IMR-90 (cell line): ENCODE measurements around the gene KCNT2. TPM values are rescaled to one million over a fixed set of nuclear protein-coding genes. Genes with fewer than 3 reads are reported as not detected.

Experiments
- ATAC-seq: fragments of 200-7000 bp; cut with Tn5 transposase; 2 replicates; pipeline ENCODE4 v1.9.1; 2020; ENCODE audit warnings: low read depth, mild to moderate bottlenecking, moderate library complexity
- BruUV-seq: library from RNA; stranded (reverse); fragments of 400-500 nt; replicated peaks from 2 replicates; lab custom pipeline; 2021; lab: Mats Ljungman, UMichigan
- CTCF ChIA-PET: fragments of 300-600 bp; formaldehyde crosslinking; extraction: SDS; loops from one replicate; lab custom pipeline; 2021; ENCODE audit warnings: antibody characterized with exemption; lab: Yijun Ruan, JAX
- POLR2A ChIA-PET: fragments of 300-600 bp; sonication (Branson Sonifier 250); formaldehyde crosslinking; loops from one replicate; lab custom pipeline; 2022; ENCODE audit warnings: antibody characterized with exemption; ENCODE audit not compliant: unreplicated experiment; lab: Charles Lee
- DNase-seq: peaks from one replicate; pipeline ENCODE4 v3.0.0; 2013
- H2AFZ ChIP-seq: replicated peaks from 2 replicates; pipeline ENCODE3; 2013; ENCODE audit warnings: low read length, mild to moderate bottlenecking; ENCODE audit not compliant: poor library complexity
- H2AK5ac ChIP-seq: 2 replicates; pipeline ENCODE4 v1.6.1; 2013; ENCODE audit warnings: low read depth, low read length, inconsistent platforms
- H2AK9ac ChIP-seq: replicated peaks from 2 replicates; pipeline ENCODE3; 2013; ENCODE audit warnings: mild to moderate bottlenecking, low read depth, low read length, moderate library complexity; ENCODE audit not compliant: poor library complexity
- H2BK120ac ChIP-seq: 2 replicates; pipeline ENCODE4 v1.6.1; 2013; ENCODE audit warnings: low read depth, low read length, inconsistent platforms
- H2BK15ac ChIP-seq: 3 replicates; pipeline ENCODE4 v1.6.1; 2013; ENCODE audit warnings: low read depth, low read length, inconsistent platforms
- H2BK20ac ChIP-seq: 2 replicates; pipeline ENCODE4 v1.6.1; 2013; ENCODE audit warnings: low read depth, mild to moderate bottlenecking, inconsistent platforms, low read length, moderate library complexity
- H2BK5ac ChIP-seq: 2 replicates; pipeline ENCODE4 v1.6.1; 2013; ENCODE audit warnings: mild to moderate bottlenecking, low read depth, low read length, inconsistent platforms; ENCODE audit not compliant: poor library complexity, severe bottlenecking
- H3K14ac ChIP-seq: replicated peaks from 2 replicates; pipeline ENCODE4 v1.6.1; 2013; ENCODE audit warnings: low read depth, low read length, inconsistent platforms
- H3K18ac ChIP-seq: 2 replicates; pipeline ENCODE4 v1.6.1; 2013; ENCODE audit warnings: low read depth, low read length, control low read depth
- H3K23ac ChIP-seq: 2 replicates; pipeline ENCODE4 v1.6.1; 2013; ENCODE audit warnings: low read depth, low read length, inconsistent platforms
- H3K27ac ChIP-seq: 2 replicates; pipeline ENCODE4 v1.5.1; 2013; ENCODE audit warnings: mild to moderate bottlenecking, control low read depth, low read length; ENCODE audit not compliant: insufficient read depth
- H3K27me3 ChIP-seq: 2 replicates; pipeline ENCODE4 v1.6.1; 2013; ENCODE audit warnings: low read length; ENCODE audit not compliant: control insufficient read depth, insufficient read depth
- H3K36me3 ChIP-seq: 2 replicates; pipeline ENCODE4 v1.6.1; 2013; ENCODE audit warnings: low read length, mixed read lengths; ENCODE audit not compliant: control insufficient read depth, insufficient read depth
- H3K4ac ChIP-seq: 2 replicates; pipeline ENCODE4 v1.6.1; 2013; ENCODE audit warnings: low read depth, low read length, inconsistent platforms
- H3K4me1 ChIP-seq: 2 replicates; pipeline ENCODE4 v1.6.1; 2013; ENCODE audit warnings: low read length, mixed read lengths; ENCODE audit not compliant: control insufficient read depth, insufficient read depth
- H3K4me2 ChIP-seq: 2 replicates; pipeline ENCODE4 v1.6.1; 2013; ENCODE audit warnings: low read depth, mild to moderate bottlenecking, control low read depth, low read length, moderate library complexity
- H3K4me3 ChIP-seq: 2 replicates; pipeline ENCODE4 v1.5.1; 2013; ENCODE audit warnings: low read depth, mild to moderate bottlenecking, control low read depth, low read length, moderate library complexity; ENCODE audit not compliant: insufficient read depth
- H3K56ac ChIP-seq: 2 replicates; pipeline ENCODE4 v1.6.1; 2013; ENCODE audit warnings: low read length, inconsistent platforms; ENCODE audit not compliant: insufficient read depth; ENCODE audit errors: extremely low read depth
- H3K79me1 ChIP-seq, 2 experiments: 2 replicates each; pipeline ENCODE4 v1.6.1; 2013; ENCODE audit warnings: low read length in 2 of 2, inconsistent platforms in 1 of 2, low read depth in 1 of 2
- H3K9ac ChIP-seq: 2 replicates; pipeline ENCODE4 v1.6.1; 2013; ENCODE audit warnings: low read depth, low read length, control low read depth
- H3K9me1 ChIP-seq: 2 replicates; pipeline ENCODE4 v1.6.1; 2013; ENCODE audit warnings: low read length, inconsistent platforms; ENCODE audit not compliant: insufficient read depth
- H3K9me3 ChIP-seq: 2 replicates; pipeline ENCODE4 v1.6.1; 2013; ENCODE audit warnings: low read length; ENCODE audit not compliant: control insufficient read depth, insufficient read depth
- H4K20me1 ChIP-seq: 2 replicates; pipeline ENCODE4 v1.6.1; 2013; ENCODE audit warnings: low read length, inconsistent platforms; ENCODE audit not compliant: insufficient read depth
- H4K5ac ChIP-seq: 2 replicates; pipeline ENCODE4 v1.6.1; 2013; ENCODE audit warnings: mild to moderate bottlenecking, low read depth, low read length, control low read depth
- H4K8ac ChIP-seq, 2 experiments: 2 replicates each; pipeline ENCODE4 v1.6.1; 2013; ENCODE audit warnings: low read depth in 2 of 2, low read length in 2 of 2, control low read depth in 1 of 2, inconsistent platforms in 1 of 2
- H4K91ac ChIP-seq: 2 replicates; pipeline ENCODE4 v1.6.1; 2013; ENCODE audit warnings: low read depth, low read length, inconsistent platforms; ENCODE audit not compliant: insufficient read depth
- CEBPB ChIP-seq: IDR thresholded peaks from 2 replicates; pipeline ENCODE4 v1.6.1; 2012; ENCODE audit warnings: low read depth, low read length, improper control_type of control experiment
- CHD1 ChIP-seq: IDR thresholded peaks from 2 replicates; pipeline ENCODE4 v1.6.1; 2012; ENCODE audit warnings: low read depth, low read length, improper control_type of control experiment
- NFE2L2 ChIP-seq: fragments of 150-350 bp; IDR thresholded peaks from 2 replicates; pipeline ENCODE4 v1.6.1; 2016; ENCODE audit warnings: low read depth, mild to moderate bottlenecking, low read length
- dilution Hi-C: fragments of 300-500 bp; cut with HindIII; formaldehyde crosslinking; loops from one replicate; pipeline ENCODE4 v1.14.3; 2018; ENCODE audit warnings: low sequenced_read_pairs; ENCODE audit not compliant: unreplicated experiment
- in situ Hi-C: fragments of 300-500 bp; cut with MboI; formaldehyde crosslinking; loops from 3 replicates; pipeline ENCODE4 v1.14.3; 2019; ENCODE audit warnings: low sequenced_read_pairs, inconsistent platforms, mixed read lengths
- intact Hi-C: fragments of 100-400 bp; cut with micrococcal nuclease; formaldehyde crosslinking; loops from 2 replicates; pipeline ENCODE4 v1.10.0; 2022
- polyA plus RNA-seq, 3 experiments: library from polyadenylated mRNA; depleted of rRNA; stranded (reverse); fragments of >200 nt; gene quantifications; 2 replicates each; pipeline ENCODE4 v1.2.3, GENCODE V29; 2012; ENCODE audit warnings: low replicate concordance in 1 of 3
- total RNA-seq: library from RNA; depleted of rRNA; stranded (reverse); fragments of >200 nt; gene quantifications from 2 replicates; pipeline ENCODE4 v1.2.3, GENCODE V29; 2012
- TF ChIP-seq, protein P1 (sequence below): conservative IDR thresholded peaks from 2 replicates; pipeline ENCODE4 v1.5.1; 2012; ENCODE audit warnings: mild to moderate bottlenecking, low read depth, low read length, improper control_type of control experiment

Gene KCNT2
- total and polyA plus RNA-seq, 2 of the 4 experiments (the other 2 are of a cell fraction): 0.22 to 0.72 TPM

DNA sequence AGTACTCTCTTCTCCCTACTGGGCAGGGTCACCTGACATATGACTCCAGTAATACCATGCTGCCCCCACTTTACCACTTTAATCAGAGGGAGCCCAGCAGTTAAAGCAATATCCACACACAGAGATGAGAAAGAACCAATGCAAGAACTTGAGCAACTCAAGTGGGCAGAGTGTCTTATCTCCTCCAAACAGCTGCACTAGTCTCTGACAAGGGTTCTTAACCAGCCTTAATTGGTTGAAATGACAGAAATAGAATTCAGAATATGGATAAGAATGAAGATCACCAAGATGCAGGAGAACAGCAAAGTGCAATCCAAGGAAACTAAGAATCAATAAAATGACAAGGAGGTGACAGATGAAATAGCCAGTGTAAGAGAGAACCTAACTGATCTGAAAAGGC is 91.0 kb downstream of the KCNT2 start:
- no peak overlapping the region for H3K18ac ChIP-seq
- H2AK9ac ChIP-seq: no peak overlapping the region
- H2AFZ ChIP-seq: no peak overlapping the region
- intact Hi-C loops (no loop called here), in situ Hi-C loops (no loop called here), dilution Hi-C loops (no loop called here)
- H3K4ac ChIP-seq: no peak overlapping the region
- H3K9me1 ChIP-seq: no peaks in the 10 kb centered on the region
- no peak overlapping the region for H2BK5ac ChIP-seq
- no peak overlapping the region for H3K9ac ChIP-seq
- no peak overlapping the region for H4K5ac ChIP-seq
- H3K27me3 ChIP-seq: no peaks in the 10 kb centered on the region
- no peak overlapping the region for H2BK20ac ChIP-seq
- H4K20me1 ChIP-seq: no peaks in the 10 kb centered on the region
- H2BK120ac ChIP-seq: no peak overlapping the region
- H4K8ac ChIP-seq: no peak overlapping the region
- no peaks in the 10 kb centered on the region for H3K36me3 ChIP-seq
- H3K4me2 ChIP-seq: no peak overlapping the region
- H3K27ac ChIP-seq: no peak overlapping the region
- H3K14ac ChIP-seq: no peak overlapping the region
- ChIA-PET CTCF (no interaction called here), POLR2A (no interaction called here)
- H3K23ac ChIP-seq: no peak overlapping the region
- no peaks in the 10 kb centered on the region for H3K4me1 ChIP-seq
- no peak overlapping the region for H2BK15ac ChIP-seq
- H3K9me3 ChIP-seq: no peaks in the 10 kb centered on the region
- no peak overlapping the region for H2AK5ac ChIP-seq
- no TSS peak for BruUV-seq
- H3K4me3 ChIP-seq: no peak overlapping the region
- no peaks in the 10 kb centered on the region for H3K79me1 ChIP-seq
- no peak for TF ChIP-seq CEBPB
- TF ChIP-seq, protein P1, sequence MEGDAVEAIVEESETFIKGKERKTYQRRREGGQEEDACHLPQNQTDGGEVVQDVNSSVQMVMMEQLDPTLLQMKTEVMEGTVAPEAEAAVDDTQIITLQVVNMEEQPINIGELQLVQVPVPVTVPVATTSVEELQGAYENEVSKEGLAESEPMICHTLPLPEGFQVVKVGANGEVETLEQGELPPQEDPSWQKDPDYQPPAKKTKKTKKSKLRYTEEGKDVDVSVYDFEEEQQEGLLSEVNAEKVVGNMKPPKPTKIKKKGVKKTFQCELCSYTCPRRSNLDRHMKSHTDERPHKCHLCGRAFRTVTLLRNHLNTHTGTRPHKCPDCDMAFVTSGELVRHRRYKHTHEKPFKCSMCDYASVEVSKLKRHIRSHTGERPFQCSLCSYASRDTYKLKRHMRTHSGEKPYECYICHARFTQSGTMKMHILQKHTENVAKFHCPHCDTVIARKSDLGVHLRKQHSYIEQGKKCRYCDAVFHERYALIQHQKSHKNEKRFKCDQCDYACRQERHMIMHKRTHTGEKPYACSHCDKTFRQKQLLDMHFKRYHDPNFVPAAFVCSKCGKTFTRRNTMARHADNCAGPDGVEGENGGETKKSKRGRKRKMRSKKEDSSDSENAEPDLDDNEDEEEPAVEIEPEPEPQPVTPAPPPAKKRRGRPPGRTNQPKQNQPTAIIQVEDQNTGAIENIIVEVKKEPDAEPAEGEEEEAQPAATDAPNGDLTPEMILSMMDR: no peak
- TF ChIP-seq CHD1: no peak
- TF ChIP-seq NFE2L2: no peak
- ATAC-seq (no peak), DNase-seq (no peak)
- no peak overlapping the region for H4K91ac ChIP-seq
- no peak overlapping the region for H3K56ac ChIP-seq
